ENCODE results near the gene ZNRD2. TPM values are rescaled to one million over a fixed set of nuclear protein-coding genes. Genes with fewer than 3 reads are reported as not detected.

ZNRD2 gene
- total RNA-seq, 1 experiment from 2014 or later, result 61.2 TPM

- DNase-seq (ENCODE audit: low read depth, low spot score) (no peak), ATAC-seq (no peak)
- Histone ChIP-seq H3K27me3 (ENCODE audit: control insufficient read depth, insufficient read depth, low read length) (no peaks in the 10 kb centered on the region), H3K4me3 (ENCODE audit: low read depth in 2 of 2, low read length in 2 of 2) (peak overlapping the region; percentile 80 to 93), H3K9me3 (ENCODE audit: control insufficient read depth, insufficient read depth, low read depth, low read length) (no peaks in the 10 kb centered on the region), H3K36me3 (ENCODE audit: control insufficient read depth, insufficient read depth, low read length) (no peaks in the 10 kb centered on the region; the same call in 1 of the 2 replicates), H3K27ac (ENCODE audit: low read length) (peak overlapping the region; percentile 94), H3K4me1 (ENCODE audit: control insufficient read depth, insufficient read depth, low read length) (peaks cover 45% of the 10 kb centered on the region)
- intact Hi-C loops (cut with micrococcal nuclease; ENCODE audit: unreplicated experiment) (loop anchor here (2.0 kb wide), 1 partner anchor 38 kb away; the partner anchor contains the start of genes MAP3K11 and PCNX3), in situ Hi-C loops (cut with HindIII; ENCODE audit: low pct_unique_long_range_greater_than_20kb, low sequenced_read_pairs) (no loop called here)
- no TSS peak for BruUV-seq (replicated peaks)
- CTCF ChIA-PET, result interaction anchor here (0.5 to 2.2 kb wide), 4 partner anchors 11 to 726 kb away, joined by 3 to 7 read pairs (median 4); no protein-coding TSS in a partner anchor
- POLR2A ChIA-PET, result no interaction called here
- TF ChIP-seq CTCF (IDR thresholded peaks at IDR 0.05) (no peak), POLR2AphosphoS5 (IDR thresholded peaks at IDR 0.05; ENCODE audit: low read depth, low read length) (no peak), TCF7L2 (IDR thresholded peaks at IDR 0.05; ENCODE audit: low read depth, low read length) (no peak), REST (IDR thresholded peaks at IDR 0.05; ENCODE audit: insufficient read depth in 1 of 2, low read depth in 2 of 2, low read length in 1 of 2) (no peak), SIN3A (IDR thresholded peaks at IDR 0.05; ENCODE audit: borderline replicate concordance, insufficient read depth, low read depth, low read length) (no peak)
These were observed 6.1 kb downstream of the ZNRD2 start for GRCh38 chr11:65576232-65576866.

GRCh38 chr11:65576867-65577755, 6.8 kb downstream of the ZNRD2 start:
- in situ Hi-C loops (cut with HindIII; ENCODE audit: low pct_unique_long_range_greater_than_20kb, low sequenced_read_pairs) (no loop called here), intact Hi-C loops (cut with micrococcal nuclease; ENCODE audit: unreplicated experiment) (loop anchor here (2.0 kb wide), 1 partner anchor 38 kb away; the partner anchor contains the start of genes MAP3K11 and PCNX3)
- H3K4me3 ChIP-seq (ENCODE audit: low read depth in 2 of 2, low read length in 2 of 2), result peak overlapping the region; percentile 80 to 93
- peak overlapping the region; percentile 94 for H3K27ac ChIP-seq (ENCODE audit: low read length)
- TF ChIP-seq POLR2AphosphoS5 (IDR thresholded peaks at IDR 0.05; ENCODE audit: low read depth, low read length) (peak; percentile 89), TCF7L2 (IDR thresholded peaks at IDR 0.05; ENCODE audit: low read depth, low read length) (peak; percentile 34; the same call in 1 of the 2 replicates), SIN3A (IDR thresholded peaks at IDR 0.05; ENCODE audit: borderline replicate concordance, insufficient read depth, low read depth, low read length) (peak; percentile 93), REST (IDR thresholded peaks at IDR 0.05; ENCODE audit: insufficient read depth in 1 of 2, low read depth in 2 of 2, low read length in 1 of 2) (no peak)
- peaks cover 39% of the 10 kb centered on the region for H3K4me1 ChIP-seq (ENCODE audit: control insufficient read depth, insufficient read depth, low read length)
- no peaks in the 10 kb centered on the region for H3K9me3 ChIP-seq (ENCODE audit: control insufficient read depth, insufficient read depth, low read depth, low read length)
- H3K27me3 ChIP-seq (ENCODE audit: control insufficient read depth, insufficient read depth, low read length), result no peaks in the 10 kb centered on the region
- H3K36me3 ChIP-seq (ENCODE audit: control insufficient read depth, insufficient read depth, low read length), result no peaks in the 10 kb centered on the region; the same call in 1 of the 2 replicates
- ATAC-seq, result peak; percentile 67
- POLR2A ChIA-PET, result no interaction called here
- peak; percentile 71 for DNase-seq (ENCODE audit: low read depth, low spot score)
- CTCF ChIA-PET, result interaction anchor here (2.2 kb wide), 1 partner anchor 17 kb away, joined by 7 read pairs; no protein-coding TSS in a partner anchor
- BruUV-seq (replicated peaks), result no TSS peak
